ENCODE measurements around the gene NTM. TPM values are rescaled to one million over a fixed set of nuclear protein-coding genes. Genes with fewer than 3 reads are reported as not detected.

The NTM gene
- total RNA-seq, 4 donors from 2014 or later, result 0.21 to 3.2 (median 0.84) TPM

DNA sequence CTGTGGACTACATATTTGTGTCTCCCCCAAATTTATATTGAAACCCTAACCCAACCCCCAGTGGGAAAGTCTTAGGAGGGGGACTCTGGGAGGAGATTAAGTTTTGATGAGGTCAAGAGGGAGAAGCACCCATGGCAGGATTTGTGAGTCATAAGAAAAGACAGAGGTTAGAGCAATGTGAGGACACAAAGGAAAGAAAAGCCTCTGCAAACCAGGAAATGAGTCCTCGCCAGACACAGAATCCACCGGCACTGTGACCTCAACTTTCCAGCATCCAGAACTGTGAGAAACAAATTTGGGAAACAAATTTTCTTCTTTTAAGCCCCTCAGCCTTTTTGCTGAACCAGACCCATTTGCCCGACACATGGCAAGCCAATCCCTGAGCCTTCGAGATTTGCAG lies 397.0 kb downstream of the NTM start:
- TF ChIP-seq POLR2A (IDR thresholded peaks at IDR 0.05), result no peak
- no peaks in the 10 kb centered on the region for H3K36me3 ChIP-seq
- H3K27me3 ChIP-seq, result no peaks in the 10 kb centered on the region
- no peak for DNase-seq
- H3K4me3 ChIP-seq, result no peak overlapping the region
- WGBS, 2 donors, result 65 to 75% methylated on average over 4 of the region's 4 CpGs
- H3K4me1 ChIP-seq, result no peaks in the 10 kb centered on the region
- no peak overlapping the region for H3K27ac ChIP-seq
- intact Hi-C loops (cut with DNase I), result no loop called here
- H3K9me3 ChIP-seq, result no peaks in the 10 kb centered on the region

- no peak for DNase-seq
- no peaks in the 10 kb centered on the region for H3K27me3 ChIP-seq
- TF ChIP-seq CTCF (IDR thresholded peaks at IDR 0.05) (no peak), POLR2A (IDR thresholded peaks at IDR 0.05) (no peak)
- 69 to 79% methylated on average over 5 of the region's 5 CpGs for WGBS, 2 donors
- H3K9me3 ChIP-seq, result no peaks in the 10 kb centered on the region
- no peak overlapping the region for H3K27ac ChIP-seq
- H3K36me3 ChIP-seq, result no peaks in the 10 kb centered on the region
- H3K4me3 ChIP-seq, result no peak overlapping the region
- intact Hi-C loops (cut with DNase I), result no loop called here
- no peaks in the 10 kb centered on the region for H3K4me1 ChIP-seq
Observed at GRCh38 chr11:131770801-131771200, 400.4 kb downstream of the NTM start.

DNA sequence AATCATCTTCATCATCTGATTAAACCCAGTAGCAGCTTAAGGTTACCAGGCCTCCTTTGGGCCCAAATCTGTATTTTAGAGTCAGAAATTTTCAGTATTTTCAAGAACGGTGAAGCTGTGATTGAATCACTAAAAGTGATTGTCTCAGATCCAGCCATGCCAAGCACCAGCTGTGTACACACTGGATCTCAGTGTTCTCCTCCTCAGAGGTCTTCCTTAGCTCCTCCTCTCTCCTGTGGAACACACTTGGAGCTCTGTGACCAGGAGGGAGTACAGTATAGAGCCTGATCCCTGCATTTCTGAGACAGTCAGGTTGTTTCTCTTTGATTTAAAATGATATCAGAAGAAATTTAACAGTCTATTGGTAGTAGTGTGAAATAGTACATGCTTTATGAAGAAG lies 401.1 kb downstream of the NTM start:
- no peaks in the 10 kb centered on the region for H3K27me3 ChIP-seq
- H3K27ac ChIP-seq, result no peak overlapping the region
- TF ChIP-seq CTCF (IDR thresholded peaks at IDR 0.05) (no peak), POLR2A (IDR thresholded peaks at IDR 0.05) (no peak)
- no peaks in the 10 kb centered on the region for H3K36me3 ChIP-seq
- no peak for DNase-seq
- 40 to 57% methylated on average over 1 of the region's 1 CpG for WGBS, 2 donors
- intact Hi-C loops (cut with DNase I), result no loop called here
- H3K4me1 ChIP-seq, result no peaks in the 10 kb centered on the region
- H3K9me3 ChIP-seq, result no peaks in the 10 kb centered on the region
- H3K4me3 ChIP-seq, result no peak overlapping the region

- H3K27me3 ChIP-seq, result no peaks in the 10 kb centered on the region
- no peaks in the 10 kb centered on the region for H3K9me3 ChIP-seq
- no peak for DNase-seq
- no peak overlapping the region for H3K27ac ChIP-seq
- WGBS, 2 donors, result 67 to 76% methylated on average over 6 of the region's 6 CpGs
- no peak overlapping the region for H3K4me3 ChIP-seq
- intact Hi-C loops (cut with DNase I), result no loop called here
- H3K4me1 ChIP-seq, result no peaks in the 10 kb centered on the region
- TF ChIP-seq CTCF (IDR thresholded peaks at IDR 0.05) (no peak), POLR2A (IDR thresholded peaks at IDR 0.05) (no peak)
- H3K36me3 ChIP-seq, result no peaks in the 10 kb centered on the region
Observed at GRCh38 chr11:131773626-131774025, 403.2 kb downstream of the NTM start.

- TF ChIP-seq POLR2A (IDR thresholded peaks at IDR 0.05), result no peak
- no peak for TF ChIP-seq CTCF (IDR thresholded peaks at IDR 0.05)
- no peaks in the 10 kb centered on the region for H3K4me1 ChIP-seq
- intact Hi-C loops (cut with DNase I), result no loop called here
- no peaks in the 10 kb centered on the region for H3K27me3 ChIP-seq
- no peaks in the 10 kb centered on the region for H3K9me3 ChIP-seq
- WGBS, 2 donors, result 67 to 71% methylated on average over 3 of the region's 3 CpGs
- no peak for DNase-seq
- no peaks in the 10 kb centered on the region for H3K36me3 ChIP-seq
- no peak overlapping the region for H3K27ac ChIP-seq
- no peak overlapping the region for H3K4me3 ChIP-seq
Observed at GRCh38 chr11:131776211-131776610, 405.8 kb downstream of the NTM start.

- DNase-seq, result no peak
- no peaks in the 10 kb centered on the region for H3K4me1 ChIP-seq
- no peaks in the 10 kb centered on the region for H3K36me3 ChIP-seq
- no peak for TF ChIP-seq POLR2A (IDR thresholded peaks at IDR 0.05)
- no peak for TF ChIP-seq CTCF (IDR thresholded peaks at IDR 0.05)
- H3K4me3 ChIP-seq, result no peak overlapping the region
- H3K9me3 ChIP-seq, result peaks cover 0 to 6% (median 0%) of the 10 kb centered on the region in 3 donors
- no peak overlapping the region for H3K27ac ChIP-seq
- no peaks in the 10 kb centered on the region for H3K27me3 ChIP-seq
- intact Hi-C loops (cut with DNase I), result no loop called here
- WGBS, 2 donors, result 67 to 69% methylated on average over 7 of the region's 7 CpGs
Observed at GRCh38 chr11:131785801-131786200, 415.4 kb downstream of the NTM start.

All from esophagus squamous epithelium (tissue), 5 donors.